ENCODE data around the gene KCNIP1. TPM values are rescaled to one million over a fixed set of nuclear protein-coding genes. Genes with fewer than 3 reads are reported as not detected.

KCNIP1 gene
- total RNA-seq, 2 experiments from 2014 or later = not detected

- POLR2A ChIA-PET = no interaction called here
- Mint-ChIP-seq H3K27ac (no peak overlapping the region), H3K9me3 (no peaks in the 10 kb centered on the region), H3K4me3 (no peak overlapping the region), H3K36me3 (ENCODE audit: low read depth) (no peaks in the 10 kb centered on the region), H3K4me1 (no peaks in the 10 kb centered on the region), H3K27me3 (peaks cover 26% of the 10 kb centered on the region)
- no peak for DNase-seq
- CTCF ChIA-PET = no interaction called here
Measured at GRCh38 chr5:170642066-170642735, 138.4 kb downstream of the KCNIP1 start.

- ChIA-PET POLR2A (no interaction called here), CTCF (interaction anchor here (1.2 kb wide), 1 partner anchor 8 kb away, joined by 3 read pairs; no protein-coding TSS in a partner anchor)
- H3K4me1 Mint-ChIP-seq = no peaks in the 10 kb centered on the region
- H3K9me3 Mint-ChIP-seq = no peaks in the 10 kb centered on the region
- H3K4me3 Mint-ChIP-seq = no peak overlapping the region
- H3K27ac Mint-ChIP-seq = no peak overlapping the region
- H3K27me3 Mint-ChIP-seq = peaks cover 27% of the 10 kb centered on the region
- DNase-seq = no peak
- H3K36me3 Mint-ChIP-seq (ENCODE audit: low read depth) = no peaks in the 10 kb centered on the region
Measured at GRCh38 chr5:170642776-170643436, 139.1 kb downstream of the KCNIP1 start.

GRCh38 chr5:170643591-170643990, 139.8 kb downstream of the KCNIP1 start:
- DNase-seq = no peak
- H3K27ac Mint-ChIP-seq = no peak overlapping the region
- CTCF ChIA-PET = interaction anchor here (1.2 kb wide), 1 partner anchor 9 kb away, joined by 3 read pairs; no protein-coding TSS in a partner anchor

GRCh38 chr5:170644501-170644900, 140.7 kb downstream of the KCNIP1 start:
- no peak overlapping the region for H3K4me3 Mint-ChIP-seq
- H3K4me1 Mint-ChIP-seq = no peaks in the 10 kb centered on the region
- no peaks in the 10 kb centered on the region for H3K9me3 Mint-ChIP-seq
- no peak for DNase-seq
- CTCF ChIA-PET = interaction anchor here (0.6 kb wide), 1 partner anchor 15 kb away, joined by 3 read pairs; no protein-coding TSS in a partner anchor
- H3K27ac Mint-ChIP-seq = no peak overlapping the region
- POLR2A ChIA-PET = no interaction called here
- H3K27me3 Mint-ChIP-seq = peaks cover 36% of the 10 kb centered on the region
- H3K36me3 Mint-ChIP-seq (ENCODE audit: low read depth) = no peaks in the 10 kb centered on the region

More at GRCh38 chr5:170643591-170643990, 139.8 kb downstream of the KCNIP1 start:
- no peaks in the 10 kb centered on the region for H3K4me1 Mint-ChIP-seq
- POLR2A ChIA-PET = no interaction called here
- no peaks in the 10 kb centered on the region for H3K36me3 Mint-ChIP-seq (ENCODE audit: low read depth)
- peaks cover 32% of the 10 kb centered on the region for H3K27me3 Mint-ChIP-seq
- H3K4me3 Mint-ChIP-seq = no peak overlapping the region
- H3K9me3 Mint-ChIP-seq = no peaks in the 10 kb centered on the region

GRCh38 chr5:170648541-170648940, 144.7 kb downstream of the KCNIP1 start:
- no peak for DNase-seq
- Mint-ChIP-seq H3K4me1 (no peaks in the 10 kb centered on the region), H3K36me3 (ENCODE audit: low read depth) (no peaks in the 10 kb centered on the region), H3K27me3 (peaks cover 46% of the 10 kb centered on the region), H3K27ac (no peak overlapping the region), H3K4me3 (no peak overlapping the region), H3K9me3 (no peaks in the 10 kb centered on the region)
- ChIA-PET CTCF (interaction anchor here (1.1 kb wide), 1 partner anchor 10 kb away, joined by 3 read pairs; no protein-coding TSS in a partner anchor), POLR2A (no interaction called here)

- ChIA-PET CTCF (no interaction called here), POLR2A (no interaction called here)
- Mint-ChIP-seq H3K27me3 (peaks cover 44% of the 10 kb centered on the region), H3K9me3 (no peaks in the 10 kb centered on the region), H3K4me1 (no peaks in the 10 kb centered on the region), H3K4me3 (no peak overlapping the region), H3K36me3 (ENCODE audit: low read depth) (no peaks in the 10 kb centered on the region), H3K27ac (no peak overlapping the region)
- DNase-seq = no peak
Measured at GRCh38 chr5:170650850-170651249, 147.0 kb downstream of the KCNIP1 start.

- Mint-ChIP-seq H3K36me3 (ENCODE audit: low read depth) (no peaks in the 10 kb centered on the region), H3K9me3 (no peaks in the 10 kb centered on the region), H3K4me3 (no peak overlapping the region), H3K4me1 (no peaks in the 10 kb centered on the region), H3K27ac (no peak overlapping the region), H3K27me3 (peaks cover 36% of the 10 kb centered on the region)
- CTCF ChIA-PET = no interaction called here
- DNase-seq = no peak
- POLR2A ChIA-PET = interaction anchor here (1.2 kb wide), 1 partner anchor 21 kb away, joined by 3 read pairs; no protein-coding TSS in a partner anchor
Measured at GRCh38 chr5:170651604-170652277, 147.9 kb downstream of the KCNIP1 start.

GRCh38 chr5:170655476-170655875, 151.7 kb downstream of the KCNIP1 start:
- POLR2A ChIA-PET = no interaction called here
- H3K27me3 Mint-ChIP-seq = peaks cover 17% of the 10 kb centered on the region
- CTCF ChIA-PET = no interaction called here

GRCh38 chr5:170655920-170656319, 152.1 kb downstream of the KCNIP1 start:
- no peak overlapping the region for H3K4me3 Mint-ChIP-seq
- no peaks in the 10 kb centered on the region for H3K36me3 Mint-ChIP-seq (ENCODE audit: low read depth)
- H3K27me3 Mint-ChIP-seq = peaks cover 14% of the 10 kb centered on the region
- no peak for DNase-seq
- POLR2A ChIA-PET = no interaction called here
- H3K9me3 Mint-ChIP-seq = no peaks in the 10 kb centered on the region
- CTCF ChIA-PET = interaction anchor here (1.4 kb wide), 1 partner anchor 23 kb away, joined by 4 read pairs; no protein-coding TSS in a partner anchor
- H3K27ac Mint-ChIP-seq = no peak overlapping the region
- H3K4me1 Mint-ChIP-seq = no peaks in the 10 kb centered on the region

More at GRCh38 chr5:170655476-170655875, 151.7 kb downstream of the KCNIP1 start:
- no peak for DNase-seq
- Mint-ChIP-seq H3K27ac (no peak overlapping the region), H3K4me3 (no peak overlapping the region), H3K36me3 (ENCODE audit: low read depth) (no peaks in the 10 kb centered on the region), H3K9me3 (no peaks in the 10 kb centered on the region), H3K4me1 (no peaks in the 10 kb centered on the region)

GRCh38 chr5:170656346-170656745, 152.5 kb downstream of the KCNIP1 start:
- no peaks in the 10 kb centered on the region for H3K9me3 Mint-ChIP-seq
- POLR2A ChIA-PET = no interaction called here
- CTCF ChIA-PET = interaction anchor here (1.4 kb wide), 1 partner anchor 23 kb away, joined by 4 read pairs; no protein-coding TSS in a partner anchor
- H3K27ac Mint-ChIP-seq = no peak overlapping the region
- H3K4me1 Mint-ChIP-seq = no peaks in the 10 kb centered on the region
- no peak overlapping the region for H3K4me3 Mint-ChIP-seq
- H3K36me3 Mint-ChIP-seq (ENCODE audit: low read depth) = no peaks in the 10 kb centered on the region
- H3K27me3 Mint-ChIP-seq = peaks cover 13% of the 10 kb centered on the region
- DNase-seq = no peak

GRCh38 chr5:170660531-170660930, 156.7 kb downstream of the KCNIP1 start:
- no peak for DNase-seq
- no peaks in the 10 kb centered on the region for H3K4me1 Mint-ChIP-seq
- POLR2A ChIA-PET = no interaction called here
- CTCF ChIA-PET = interaction anchor here (1.4 to 1.6 kb wide), 2 partner anchors 22 to 26 kb away, joined by 4 read pairs; no protein-coding TSS in a partner anchor
- no peaks in the 10 kb centered on the region for H3K36me3 Mint-ChIP-seq (ENCODE audit: low read depth)
- no peaks in the 10 kb centered on the region for H3K9me3 Mint-ChIP-seq
- H3K27ac Mint-ChIP-seq = no peak overlapping the region
- H3K4me3 Mint-ChIP-seq = no peak overlapping the region
- H3K27me3 Mint-ChIP-seq = peaks cover 15% of the 10 kb centered on the region

GRCh38 chr5:170662966-170663365, 159.1 kb downstream of the KCNIP1 start:
- no peak overlapping the region for H3K4me3 Mint-ChIP-seq
- no peaks in the 10 kb centered on the region for H3K4me1 Mint-ChIP-seq
- peaks cover 14% of the 10 kb centered on the region for H3K27me3 Mint-ChIP-seq
- no peak overlapping the region for H3K27ac Mint-ChIP-seq
- ChIA-PET POLR2A (no interaction called here), CTCF (interaction anchor here (1.7 kb wide), 1 partner anchor 24 kb away, joined by 6 read pairs; no protein-coding TSS in a partner anchor)
- no peaks in the 10 kb centered on the region for H3K9me3 Mint-ChIP-seq
- no peaks in the 10 kb centered on the region for H3K36me3 Mint-ChIP-seq (ENCODE audit: low read depth)
- DNase-seq = no peak

GRCh38 chr5:170678811-170679210, 175.0 kb downstream of the KCNIP1 start:
- ChIA-PET POLR2A (no interaction called here), CTCF (no interaction called here)
- H3K27ac Mint-ChIP-seq = no peak overlapping the region
- no peaks in the 10 kb centered on the region for H3K36me3 Mint-ChIP-seq (ENCODE audit: low read depth)
- no peaks in the 10 kb centered on the region for H3K9me3 Mint-ChIP-seq
- H3K4me3 Mint-ChIP-seq = no peak overlapping the region
- DNase-seq = no peak
- peaks cover 30% of the 10 kb centered on the region for H3K27me3 Mint-ChIP-seq
- H3K4me1 Mint-ChIP-seq = peaks cover 9% of the 10 kb centered on the region
